NK-92 (cell line): ENCODE data around the gene UGT1A7.
"Not testable (repeated sequence)": the region's sequence is repeated elsewhere in the genome, so short reads cannot be mapped to it uniquely, and the experiment has no call there.

ENCODE experiments used
- DNase-seq: peaks from one replicate; lab custom pipeline; 2025; ENCODE audit not compliant: unreplicated experiment; lab: John Stamatoyannopoulos, UW

Gene UGT1A7

DNA sequence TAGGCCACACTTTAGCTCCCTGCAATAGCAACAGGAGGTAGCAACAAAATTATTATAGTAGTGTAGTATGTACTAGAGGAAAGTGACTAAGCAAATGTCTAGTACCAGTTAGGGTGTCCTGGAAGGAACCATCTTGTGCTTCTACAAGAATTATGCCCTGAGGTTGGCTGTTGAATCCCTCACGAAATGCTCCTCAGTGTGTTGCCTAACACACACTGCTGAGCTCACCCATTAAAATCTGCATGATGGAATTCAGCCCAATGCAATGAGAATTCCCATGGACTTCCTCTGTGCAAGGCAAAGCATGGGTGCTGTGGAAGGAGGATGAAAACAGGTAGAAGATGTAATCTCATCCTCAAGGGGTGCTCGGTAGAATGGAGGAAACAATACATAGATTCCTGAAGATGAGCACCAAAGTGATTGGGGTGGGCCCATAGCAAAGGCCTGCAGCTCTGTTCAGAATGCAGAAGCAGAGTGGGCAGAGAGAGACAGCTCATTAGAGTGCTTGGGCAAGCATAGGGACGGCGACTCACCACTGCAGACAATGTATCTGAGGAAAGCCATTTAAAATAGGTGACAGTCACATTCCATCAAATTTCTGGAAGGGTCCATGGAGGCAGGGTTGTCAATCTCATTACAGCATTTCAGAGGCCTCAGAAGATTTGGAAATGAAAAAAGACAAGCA is 1.2 kb upstream of the UGT1A7 start:
- DNase-seq, result no peak

DNA sequence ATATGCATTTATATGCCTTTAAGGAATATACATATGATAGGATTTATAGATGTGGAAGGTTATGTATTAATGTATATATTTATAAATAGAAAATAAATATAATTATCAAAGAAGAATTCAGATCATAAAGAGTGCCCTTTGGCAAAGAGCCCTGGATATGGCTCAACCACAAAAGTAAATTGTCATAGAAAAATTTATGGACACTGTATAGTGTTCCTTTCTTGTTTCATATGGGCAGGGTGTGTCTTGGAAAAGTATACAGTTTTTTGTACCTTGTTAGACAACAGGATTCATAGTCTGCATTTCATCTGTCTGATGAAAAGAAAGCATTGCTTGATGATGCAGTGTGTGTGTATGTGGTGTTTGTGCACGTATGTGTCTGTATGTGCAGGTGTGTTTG is 2.9 kb downstream of the UGT1A7 start:
- DNase-seq, result no peak

DNA sequence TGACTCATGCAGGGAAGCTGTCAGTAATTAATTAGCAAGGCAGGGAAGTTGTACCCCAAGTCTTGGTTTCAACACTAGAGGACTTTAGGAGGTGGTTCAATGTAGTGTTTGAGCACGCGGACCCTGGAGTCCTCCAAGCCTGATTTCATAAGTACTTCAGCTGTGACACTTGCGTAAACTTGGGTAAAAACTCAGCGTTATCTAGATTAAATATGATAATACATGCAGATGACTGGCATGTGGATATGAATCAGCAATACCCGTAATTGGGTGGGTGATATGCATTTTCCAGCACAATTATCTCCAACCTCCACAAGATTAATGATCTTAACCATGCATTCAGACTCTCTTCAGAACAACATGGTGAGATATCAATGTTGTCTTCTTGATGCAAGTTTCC is 5.2 kb downstream of the UGT1A7 start:
- DNase-seq, result no peak

- no peak for DNase-seq
These were observed 6.6 kb downstream of the UGT1A7 start for GRCh38 chr2:233688341-233688740.

DNA sequence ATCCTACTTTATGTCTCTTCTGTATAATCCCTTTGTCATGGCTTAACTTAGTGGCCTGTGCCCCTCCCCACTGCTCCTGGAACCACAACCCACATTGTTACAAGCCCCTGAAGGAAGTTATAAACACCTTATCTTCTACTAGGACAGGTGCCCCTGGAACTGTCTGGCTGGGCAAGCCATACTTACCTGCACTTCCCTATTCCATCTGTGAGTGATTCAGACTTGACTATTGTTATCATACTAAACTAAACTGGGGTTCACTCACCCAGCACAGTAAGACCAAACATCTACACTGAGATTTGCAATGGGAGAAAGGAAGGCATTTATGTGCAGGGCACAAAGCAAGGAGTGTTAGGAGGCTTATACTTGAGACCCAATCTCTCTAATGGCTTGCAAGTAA is 7.3 kb downstream of the UGT1A7 start:
- DNase-seq, result no peak

- DNase-seq, result no peak
These were observed 7.8 kb downstream of the UGT1A7 start for GRCh38 chr2:233689501-233689900.

DNA sequence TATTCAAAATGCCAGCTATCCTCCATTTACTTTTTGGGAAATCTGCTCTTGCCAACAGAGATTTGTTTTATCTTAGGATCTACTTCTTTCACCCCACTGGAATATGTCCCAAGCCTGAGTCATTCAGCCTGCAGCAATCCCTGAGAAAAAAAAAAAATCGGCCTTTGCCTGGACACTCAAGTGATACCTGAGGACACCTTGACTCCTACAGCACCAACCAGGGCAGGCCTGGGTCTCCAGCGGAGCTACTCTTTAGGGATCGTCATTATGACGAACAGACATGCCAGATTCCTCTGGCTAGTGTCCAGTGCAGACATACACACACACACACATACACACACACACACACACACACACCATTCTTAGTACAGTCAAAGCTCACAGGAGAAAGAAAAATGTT is 8.7 kb downstream of the UGT1A7 start:
- DNase-seq, result no peak

- no peak for DNase-seq
These were observed 10.0 kb downstream of the UGT1A7 start for GRCh38 chr2:233691443-233692433.

DNA sequence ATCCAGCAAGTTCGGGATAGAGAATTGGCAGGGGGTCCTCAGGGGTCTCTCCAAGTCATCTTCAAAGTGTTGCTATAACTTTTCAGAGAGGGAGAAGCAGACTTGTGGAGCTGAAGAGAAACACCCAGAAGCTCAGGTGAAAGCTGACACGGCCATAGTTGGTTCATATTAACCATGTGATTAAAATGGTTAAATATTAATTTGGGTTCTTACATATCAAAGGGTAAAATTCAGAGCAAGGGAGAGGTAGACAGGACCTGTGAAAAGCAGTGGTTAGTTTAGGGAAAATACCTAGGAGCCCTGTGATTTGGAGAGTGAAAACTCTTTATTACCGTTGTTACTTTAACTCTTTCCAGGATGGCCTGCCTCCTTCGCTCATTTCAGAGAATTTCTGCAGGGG is 10.9 kb downstream of the UGT1A7 start, which contains the start of gene UGT1A6:
UGT1A6 (plus strand) TSS at position 243 of the 400 bp plus-strand sequence; CDS start at position 358, 115 bp downstream.
- no peak for DNase-seq

- DNase-seq, result no peak
These were observed 12.3 kb downstream of the UGT1A7 start for GRCh38 chr2:233693963-233694362.

GRCh38 chr2:233698740-233699139 is 17.0 kb downstream of the UGT1A7 start:
- DNase-seq, result no peak

- DNase-seq, result no peak
These were observed 17.8 kb downstream of the UGT1A7 start for GRCh38 chr2:233699424-233700027.

GRCh38 chr2:233700028-233700635 is 18.4 kb downstream of the UGT1A7 start:
- no peak for DNase-seq

DNA sequence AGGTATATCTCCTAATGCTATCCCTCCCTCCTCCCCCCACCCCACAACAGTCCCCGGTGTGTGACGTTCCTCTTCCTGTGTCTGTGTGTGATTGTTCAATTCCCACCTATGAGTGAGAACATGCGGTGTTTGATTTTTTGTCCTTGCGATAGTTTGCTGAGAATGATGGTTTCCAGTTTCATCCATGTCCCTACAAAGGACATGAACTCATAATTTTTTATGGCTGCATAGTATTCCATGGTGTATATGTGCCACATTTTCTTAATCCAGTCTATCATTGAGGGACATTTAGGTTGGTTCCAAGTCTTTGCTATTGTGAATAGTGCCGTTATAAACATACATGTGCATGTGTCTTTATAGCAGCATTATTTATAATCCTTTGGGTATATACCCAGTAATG is 19.1 kb downstream of the UGT1A7 start:
- not testable (repeated sequence) for DNase-seq

DNA sequence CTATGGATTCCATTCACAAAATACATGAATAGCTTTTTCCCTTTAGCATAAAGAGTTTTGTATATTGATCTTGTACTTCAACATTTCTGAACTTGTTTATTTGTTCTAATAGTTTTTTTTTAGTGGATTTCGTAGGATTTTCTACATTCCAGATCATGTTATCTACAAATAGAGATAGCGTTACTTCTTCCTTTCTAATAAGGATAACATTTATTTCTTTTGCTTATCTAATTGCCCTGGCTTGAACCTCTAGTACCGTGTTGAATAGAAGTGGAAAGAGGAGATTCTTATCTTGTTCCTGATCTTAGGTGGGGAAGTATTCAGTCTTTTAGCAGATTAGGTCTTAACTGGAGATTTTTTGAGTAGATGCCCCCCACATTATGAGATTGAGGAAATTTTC is 20.5 kb downstream of the UGT1A7 start:
- DNase-seq, result no peak

- DNase-seq, result no peak
These were observed 24.3 kb downstream of the UGT1A7 start for GRCh38 chr2:233705911-233706506.

GRCh38 chr2:233706720-233707119 is 25.0 kb downstream of the UGT1A7 start:
- no peak for DNase-seq

- DNase-seq, result no peak
These were observed 26.4 kb downstream of the UGT1A7 start for GRCh38 chr2:233707940-233708644.

GRCh38 chr2:233708942-233709341 is 27.2 kb downstream of the UGT1A7 start:
- no peak for DNase-seq

GRCh38 chr2:233711312-233712008 is 29.8 kb downstream of the UGT1A7 start:
- no peak for DNase-seq
